CD14-positive monocyte (primary cell): ENCODE data around the gene CNTN3. TPM values are rescaled to one million over a fixed set of nuclear protein-coding genes. Genes with fewer than 3 reads are reported as not detected.

Experiments used
- DNase-seq, 3 donors: peaks; one replicate each; pipeline ENCODE4 v3.0.0-alpha.2; 2011 to 2022
- H2AFZ ChIP-seq: 2 replicates; pipeline ENCODE4 v1.6.0; 2012; ENCODE audit warnings: mild to moderate bottlenecking, low read depth, low read length, inconsistent platforms; ENCODE audit not compliant: insufficient read depth, poor library complexity, severe bottlenecking
- H3K27ac ChIP-seq, 2 donors: 1 replicate in 1 of 2; 2 replicates in 1 of 2; pipeline ENCODE4 v1.5.1; 2012 to 2013; ENCODE audit warnings: low read length in 2 of 2, control low read depth in 1 of 2, inconsistent platforms in 1 of 2, low read depth in 1 of 2, mild to moderate bottlenecking in 1 of 2
- H3K27me3 ChIP-seq, 2 donors: one replicate each; pipeline versions ENCODE4 v1.6.0 to v1.6.1; 2011 to 2013; ENCODE audit warnings: low read length in 2 of 2; ENCODE audit not compliant: control insufficient read depth in 2 of 2, insufficient read depth in 2 of 2
- H3K36me3 ChIP-seq, 2 donors: replicated peaks in 1 of 2; 1 replicate in 1 of 2; 2 replicates in 1 of 2; pipeline versions ENCODE4 v1.5.1 to v1.6.1; 2012 to 2013; ENCODE audit warnings: low read length in 2 of 2, control low read depth in 1 of 2, inconsistent platforms in 1 of 2, mild to moderate bottlenecking in 1 of 2; ENCODE audit not compliant: insufficient read depth in 2 of 2, control insufficient read depth in 1 of 2
- H3K4me1 ChIP-seq, 2 donors: 1 replicate in 1 of 2; 2 replicates in 1 of 2; pipeline versions ENCODE4 v1.5.1 to v1.6.1; 2012 to 2013; ENCODE audit warnings: low read length in 2 of 2, control low read depth in 1 of 2, inconsistent platforms in 1 of 2, mild to moderate bottlenecking in 1 of 2, moderate library complexity in 1 of 2; ENCODE audit not compliant: insufficient read depth in 2 of 2, control insufficient read depth in 1 of 2
- H3K4me2 ChIP-seq: replicated peaks from 2 replicates; pipeline ENCODE3; 2012; ENCODE audit warnings: low read length, moderate library complexity, mild to moderate bottlenecking; ENCODE audit not compliant: poor library complexity, severe bottlenecking; ENCODE audit errors: extremely low read depth
- H3K4me3 ChIP-seq, 3 experiments: fragments of 200-600 bp in 1 of 3; sonication (generic) in 1 of 3; replicated peaks in 1 of 3; 1 replicate in 2 of 3; 2 replicates in 1 of 3; pipeline ENCODE4 v1.5.1; 2011 to 2013; ENCODE audit warnings: low read length in 3 of 3, mild to moderate bottlenecking in 3 of 3, control low read depth in 2 of 3, low read depth in 2 of 3, inconsistent platforms in 1 of 3, moderate library complexity in 1 of 3
- H3K79me2 ChIP-seq: 2 replicates; pipeline ENCODE4 v1.6.0; 2012; ENCODE audit warnings: mild to moderate bottlenecking, control low read depth, inconsistent platforms, low read length, moderate library complexity; ENCODE audit not compliant: insufficient read depth
- H3K9ac ChIP-seq: 2 replicates; pipeline ENCODE4 v1.6.0; 2017; ENCODE audit warnings: low read length, mild to moderate bottlenecking; ENCODE audit not compliant: insufficient read depth, poor library complexity, severe bottlenecking
- H3K9me3 ChIP-seq, 2 donors: replicated peaks in 1 of 2; 1 replicate in 1 of 2; 2 replicates in 1 of 2; pipeline versions ENCODE4 v1.5.1 to v1.6.1; 2012 to 2013; ENCODE audit warnings: low read length in 2 of 2, control low read depth in 1 of 2; ENCODE audit not compliant: control insufficient read depth in 1 of 2, insufficient read depth in 1 of 2
- H4K20me1 ChIP-seq: 2 replicates; pipeline ENCODE4 v1.6.0; 2012; ENCODE audit warnings: mild to moderate bottlenecking, low read length, control low read depth, moderate library complexity; ENCODE audit not compliant: insufficient read depth
- H3K27ac Mint-ChIP-seq, 7 donors: one replicate each; pipeline ENCODE4 v1.8.0; 2020; ENCODE audit warnings: mild to moderate bottlenecking in 7 of 7, mixed read lengths in 7 of 7, moderate library complexity in 6 of 7, inconsistent platforms in 2 of 7
- H3K27me3 Mint-ChIP-seq, 3 donors: one replicate each; pipeline ENCODE4 v1.8.0; 2021 to 2022; ENCODE audit warnings: low read depth in 3 of 3, mild to moderate bottlenecking in 3 of 3, mixed read lengths in 3 of 3, moderate library complexity in 3 of 3, inconsistent platforms in 1 of 3
- H3K36me3 Mint-ChIP-seq, 2 donors: one replicate each; pipeline ENCODE4 v1.8.0; 2020; ENCODE audit warnings: mixed read lengths in 2 of 2, inconsistent platforms in 1 of 2, mild to moderate bottlenecking in 1 of 2
- H3K4me1 Mint-ChIP-seq: one replicate; pipeline ENCODE4 v1.8.0; 2020; ENCODE audit warnings: mild to moderate bottlenecking, mixed read lengths
- H3K4me3 Mint-ChIP-seq, 2 donors: one replicate each; pipeline ENCODE4 v1.8.0; 2020; ENCODE audit warnings: mild to moderate bottlenecking in 2 of 2, mixed read lengths in 2 of 2, moderate library complexity in 1 of 2
- H3K9me3 Mint-ChIP-seq, 7 donors: one replicate each; pipeline ENCODE4 v1.8.0; 2020 to 2022; ENCODE audit warnings: mixed read lengths in 7 of 7, mild to moderate bottlenecking in 6 of 7, moderate library complexity in 6 of 7, inconsistent platforms in 2 of 7
- WGBS: methylation state at CpG from one replicate; pipeline ENCODE4 v1.1.5; 2013; ENCODE audit warnings: missing lambda C conversion rate; ENCODE audit not compliant: insufficient coverage; 5-methylcytosine and 5-hydroxymethylcytosine counted together
- intact Hi-C, 2 donors: fragments of 100-400 bp; cut with micrococcal nuclease; formaldehyde crosslinking; loops; one replicate each; pipeline versions ENCODE4 v1.15.0 to v1.15.1; 2023
- polyA plus RNA-seq, 3 donors: library from polyadenylated mRNA; depleted of rRNA in 1 of 3; unstranded in 2 of 3; stranded (reverse) in 1 of 3; fragments of 300-500 nt in 2 of 3; fragments of >200 nt in 1 of 3; fragmentation: Illumina TruSeq in 2 of 3; gene quantifications; 1 replicate in 2 of 3; 2 replicates in 1 of 3; pipeline ENCODE4 v1.2.3, GENCODE V29; 2012 to 2021
- TF ChIP-seq, protein P1 (sequence below): fragments of 200-600 bp; IDR thresholded peaks from one replicate; pipeline ENCODE4 v1.8.0; 2022; ENCODE audit warnings: antibody characterized with exemption, mild to moderate bottlenecking

The CNTN3 gene
- polyA plus RNA-seq, 3 donors = not detected

DNA sequence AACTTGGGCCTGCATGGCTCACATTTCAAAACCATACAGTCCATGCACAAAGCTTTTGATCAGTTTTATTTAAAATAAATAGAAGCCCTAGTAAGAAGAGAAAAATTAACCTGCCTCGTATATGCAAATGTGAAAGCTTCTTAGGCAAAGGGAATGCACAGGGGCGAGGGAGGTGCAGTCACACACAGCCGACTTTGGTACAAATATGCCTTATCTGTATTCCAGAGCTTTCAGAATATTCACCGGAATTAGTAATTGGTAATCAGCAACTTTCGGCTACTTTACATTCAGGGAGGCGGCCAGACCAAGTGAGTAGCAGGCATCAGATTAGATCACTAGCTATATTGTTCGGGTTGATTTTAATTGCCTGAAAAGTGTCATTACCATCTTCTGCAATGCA is 7.5 kb downstream of the CNTN3 start:
- Mint-ChIP-seq H3K36me3 (no peaks in the 10 kb centered on the region), H3K27me3 (peaks cover 0 to 5% (median 4%) of the 10 kb centered on the region in 3 donors), H3K9me3 (peaks cover 0 to 6% (median 3%) of the 10 kb centered on the region in 7 donors), H3K27ac (no peak overlapping the region), H3K4me1 (no peaks in the 10 kb centered on the region), H3K4me3 (no peak overlapping the region)
- TF ChIP-seq, protein P1, sequence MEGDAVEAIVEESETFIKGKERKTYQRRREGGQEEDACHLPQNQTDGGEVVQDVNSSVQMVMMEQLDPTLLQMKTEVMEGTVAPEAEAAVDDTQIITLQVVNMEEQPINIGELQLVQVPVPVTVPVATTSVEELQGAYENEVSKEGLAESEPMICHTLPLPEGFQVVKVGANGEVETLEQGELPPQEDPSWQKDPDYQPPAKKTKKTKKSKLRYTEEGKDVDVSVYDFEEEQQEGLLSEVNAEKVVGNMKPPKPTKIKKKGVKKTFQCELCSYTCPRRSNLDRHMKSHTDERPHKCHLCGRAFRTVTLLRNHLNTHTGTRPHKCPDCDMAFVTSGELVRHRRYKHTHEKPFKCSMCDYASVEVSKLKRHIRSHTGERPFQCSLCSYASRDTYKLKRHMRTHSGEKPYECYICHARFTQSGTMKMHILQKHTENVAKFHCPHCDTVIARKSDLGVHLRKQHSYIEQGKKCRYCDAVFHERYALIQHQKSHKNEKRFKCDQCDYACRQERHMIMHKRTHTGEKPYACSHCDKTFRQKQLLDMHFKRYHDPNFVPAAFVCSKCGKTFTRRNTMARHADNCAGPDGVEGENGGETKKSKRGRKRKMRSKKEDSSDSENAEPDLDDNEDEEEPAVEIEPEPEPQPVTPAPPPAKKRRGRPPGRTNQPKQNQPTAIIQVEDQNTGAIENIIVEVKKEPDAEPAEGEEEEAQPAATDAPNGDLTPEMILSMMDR = no peak
- H3K36me3 ChIP-seq = no peaks in the 10 kb centered on the region
- no peak overlapping the region for H3K27ac ChIP-seq
- H3K4me1 ChIP-seq = no peaks in the 10 kb centered on the region
- H3K4me2 ChIP-seq = no peak overlapping the region
- H2AFZ ChIP-seq = no peak overlapping the region
- 100% methylated on average over 5 of the region's 7 CpGs for WGBS
- no peaks in the 10 kb centered on the region for H3K27me3 ChIP-seq
- H3K9ac ChIP-seq = no peak overlapping the region
- H3K9me3 ChIP-seq = no peaks in the 10 kb centered on the region
- no peaks in the 10 kb centered on the region for H3K79me2 ChIP-seq
- no peak overlapping the region for H3K4me3 ChIP-seq
- DNase-seq = no peak
- intact Hi-C loops = no loop called here
- H4K20me1 ChIP-seq = no peaks in the 10 kb centered on the region

DNA sequence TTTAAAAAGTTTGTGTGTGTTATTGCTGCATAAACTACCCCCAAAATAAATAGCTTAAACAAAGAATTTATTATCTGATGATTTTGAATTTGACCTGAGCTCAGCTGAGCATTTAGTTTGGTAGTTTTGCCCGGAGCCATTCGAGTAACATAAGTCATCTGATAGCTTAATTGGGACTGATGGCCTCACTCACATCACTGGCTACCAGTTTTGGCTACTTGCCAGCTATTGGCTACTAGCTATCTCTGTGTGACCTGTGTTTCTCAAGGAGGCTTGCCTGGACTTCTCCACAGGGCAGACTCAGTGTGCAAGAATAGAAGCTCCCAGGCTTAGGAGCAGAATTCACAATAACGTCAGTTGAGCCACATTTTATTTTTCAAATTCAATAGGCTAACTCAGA is 9.0 kb downstream of the CNTN3 start:
- Histone ChIP-seq H3K27me3 (no peaks in the 10 kb centered on the region), H3K4me1 (no peaks in the 10 kb centered on the region), H3K9me3 (no peaks in the 10 kb centered on the region), H3K79me2 (no peaks in the 10 kb centered on the region), H2AFZ (no peak overlapping the region), H4K20me1 (no peaks in the 10 kb centered on the region), H3K9ac (no peak overlapping the region), H3K36me3 (no peaks in the 10 kb centered on the region), H3K27ac (no peak overlapping the region), H3K4me2 (no peak overlapping the region), H3K4me3 (no peak overlapping the region)
- Mint-ChIP-seq H3K27me3 (peaks cover 0 to 4% (median 1%) of the 10 kb centered on the region in 3 donors), H3K36me3 (no peaks in the 10 kb centered on the region), H3K27ac (no peak overlapping the region), H3K4me3 (no peak overlapping the region), H3K4me1 (no peaks in the 10 kb centered on the region), H3K9me3 (peaks cover 0 to 6% (median 3%) of the 10 kb centered on the region in 7 donors)
- intact Hi-C loops = no loop called here
- WGBS = 84% methylated on average over 2 of the region's 3 CpGs
- DNase-seq = no peak
- TF ChIP-seq, protein P1 = no peak
